Panc1 (cell line): ENCODE measurements around the gene PTPRK. TPM values are rescaled to one million over a fixed set of nuclear protein-coding genes. Genes with fewer than 3 reads are reported as not detected.

Experiments
- ATAC-seq: fragments of 200-7000 bp; cut with Tn5 transposase; 2 replicates; pipeline ENCODE4 v1.9.1; 2020; ENCODE audit warnings: mild to moderate bottlenecking, moderate library complexity
- BruUV-seq: library from RNA; stranded (reverse); fragments of 400-500 nt; replicated peaks from 2 replicates; lab custom pipeline; 2021; lab: Mats Ljungman, UMichigan
- CTCF ChIA-PET: fragments of 300-600 bp; sonication (Branson Sonifier 250); formaldehyde crosslinking; loops from one replicate; lab custom pipeline; 2022; ENCODE audit warnings: antibody characterized with exemption; lab: Charles Lee
- POLR2A ChIA-PET: fragments of 300-600 bp; sonication (Branson Sonifier 250); formaldehyde crosslinking; loops from one replicate; lab custom pipeline; 2022; ENCODE audit warnings: antibody characterized with exemption; lab: Charles Lee
- DNase-seq: peaks from one replicate; pipeline ENCODE4 v3.0.0-alpha.2; 2010; ENCODE audit warnings: low read depth, low spot score
- H3K27ac ChIP-seq: 2 replicates; pipeline ENCODE4 v1.5.1; 2011; ENCODE audit warnings: mild to moderate bottlenecking, low read length, inconsistent platforms
- H3K27me3 ChIP-seq: fragments of 200-500 bp; sonication (Bioruptor generic); 2 replicates; pipeline ENCODE4 v1.6.0; 2014; ENCODE audit warnings: low read length, inconsistent platforms; ENCODE audit not compliant: control insufficient read depth, insufficient read depth
- H3K36me3 ChIP-seq: fragments of 200-500 bp; sonication (Bioruptor generic); 2 replicates; pipeline ENCODE4 v1.5.1; 2014; ENCODE audit warnings: inconsistent platforms, mild to moderate bottlenecking, low read length, moderate library complexity; ENCODE audit not compliant: control insufficient read depth, insufficient read depth
- H3K4me1 ChIP-seq: 2 replicates; pipeline ENCODE4 v1.5.1; 2011; ENCODE audit warnings: inconsistent platforms, mild to moderate bottlenecking, low read length, moderate library complexity; ENCODE audit not compliant: control insufficient read depth, insufficient read depth
- H3K4me3 ChIP-seq, 2 experiments: 2 replicates each; pipeline ENCODE4 v1.5.1; 2011 to 2012; ENCODE audit warnings: low read depth in 2 of 2, low read length in 2 of 2, mild to moderate bottlenecking in 2 of 2, inconsistent platforms in 1 of 2, moderate library complexity in 1 of 2
- H3K9me3 ChIP-seq: fragments of 200-500 bp; sonication (Bioruptor generic); 2 replicates; pipeline ENCODE4 v1.5.1; 2014; ENCODE audit warnings: low read depth, mild to moderate bottlenecking, inconsistent platforms, low read length, moderate library complexity; ENCODE audit not compliant: control insufficient read depth, insufficient read depth
- POLR2AphosphoS5 ChIP-seq: IDR thresholded peaks from 2 replicates; pipeline ENCODE4 v1.6.1; 2012; ENCODE audit warnings: mild to moderate bottlenecking, low read depth, low read length, moderate library complexity
- SIN3A ChIP-seq: IDR thresholded peaks from 2 replicates; pipeline ENCODE4 v1.6.1; 2012; ENCODE audit warnings: low read depth, mild to moderate bottlenecking, low read length, moderate library complexity, borderline replicate concordance; ENCODE audit not compliant: insufficient read depth
- TCF7L2 ChIP-seq: IDR thresholded peaks from 2 replicates; pipeline ENCODE4 v1.6.1; 2011; ENCODE audit warnings: mild to moderate bottlenecking, low read depth, low read length, inconsistent platforms
- in situ Hi-C: cut with HindIII; loops from 2 replicates; pipeline ENCODE4 v1.10.0; 2016; ENCODE audit warnings: low sequenced_read_pairs, low pct_unique_long_range_greater_than_20kb
- intact Hi-C: fragments of 100-400 bp; cut with micrococcal nuclease; formaldehyde crosslinking; loops from one replicate; pipeline ENCODE4 v1.10.0; 2022; ENCODE audit not compliant: unreplicated experiment
- total RNA-seq: library from RNA; stranded (reverse); gene quantifications from one replicate; pipeline ENCODE4 v1.2.1, GENCODE V29; 2021; ENCODE audit not compliant: unreplicated experiment
- TF ChIP-seq, protein P1 (sequence below): fragments of 450-650 bp; IDR thresholded peaks from 2 replicates; pipeline ENCODE4 v1.5.1; 2017; ENCODE audit warnings: mild to moderate bottlenecking
- TF ChIP-seq, protein P2 (sequence below), 2 experiments: IDR thresholded peaks; 2 replicates each; pipeline ENCODE4 v1.6.1; 2011 to 2012; ENCODE audit warnings: low read depth in 2 of 2, control low read depth in 1 of 2, low read length in 1 of 2, mild to moderate bottlenecking in 1 of 2, moderate library complexity in 1 of 2; ENCODE audit not compliant: insufficient read depth in 1 of 2

Gene PTPRK
- total RNA-seq, 1 experiment from 2014 or later, result 61.8 TPM

DNA sequence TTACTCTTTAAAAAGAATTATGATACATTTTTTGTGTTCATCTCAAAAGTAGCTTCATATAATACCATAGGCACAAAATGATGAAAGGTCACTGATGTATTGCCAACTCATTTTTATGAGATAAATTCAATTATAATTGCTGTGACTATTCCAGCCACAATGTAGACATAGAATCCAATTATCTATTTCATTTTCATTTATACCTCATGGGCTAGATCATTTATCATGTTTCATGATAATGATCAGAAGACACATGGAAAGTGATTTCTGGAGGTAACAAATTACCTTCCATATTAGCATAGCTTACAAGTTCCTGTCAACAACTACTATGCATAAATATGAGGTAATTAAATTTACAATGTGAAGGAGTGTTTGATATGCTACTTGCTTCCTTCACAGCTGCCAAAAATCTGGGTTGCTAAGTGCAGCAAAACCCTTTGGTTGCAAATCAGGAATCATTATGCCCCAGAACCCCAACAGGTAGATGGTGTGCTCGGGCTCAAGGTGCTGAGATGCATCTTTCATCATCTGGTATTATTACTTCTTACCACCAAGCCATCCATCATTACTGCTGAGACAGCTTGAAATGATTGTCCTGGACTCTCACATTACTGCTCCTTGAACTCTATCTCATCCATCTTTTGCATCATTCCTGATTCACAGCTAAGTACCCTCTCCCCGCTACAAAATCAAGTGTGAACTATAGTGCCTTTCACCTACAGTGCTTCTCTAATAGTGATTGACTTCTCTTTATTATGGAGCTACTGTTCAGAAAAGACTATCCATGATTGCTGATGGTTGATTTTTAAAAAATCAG is 313.6 kb downstream of the PTPRK start:
- in situ Hi-C loops, result no loop called here
- Histone ChIP-seq H3K27ac (no peak overlapping the region), H3K4me1 (peaks cover 5% of the 10 kb centered on the region), H3K4me3 (no peak overlapping the region), H3K36me3 (no peaks in the 10 kb centered on the region), H3K27me3 (no peaks in the 10 kb centered on the region), H3K9me3 (no peaks in the 10 kb centered on the region)
- no TSS peak for BruUV-seq
- TF ChIP-seq SIN3A, result no peak
- TF ChIP-seq, protein P1, sequence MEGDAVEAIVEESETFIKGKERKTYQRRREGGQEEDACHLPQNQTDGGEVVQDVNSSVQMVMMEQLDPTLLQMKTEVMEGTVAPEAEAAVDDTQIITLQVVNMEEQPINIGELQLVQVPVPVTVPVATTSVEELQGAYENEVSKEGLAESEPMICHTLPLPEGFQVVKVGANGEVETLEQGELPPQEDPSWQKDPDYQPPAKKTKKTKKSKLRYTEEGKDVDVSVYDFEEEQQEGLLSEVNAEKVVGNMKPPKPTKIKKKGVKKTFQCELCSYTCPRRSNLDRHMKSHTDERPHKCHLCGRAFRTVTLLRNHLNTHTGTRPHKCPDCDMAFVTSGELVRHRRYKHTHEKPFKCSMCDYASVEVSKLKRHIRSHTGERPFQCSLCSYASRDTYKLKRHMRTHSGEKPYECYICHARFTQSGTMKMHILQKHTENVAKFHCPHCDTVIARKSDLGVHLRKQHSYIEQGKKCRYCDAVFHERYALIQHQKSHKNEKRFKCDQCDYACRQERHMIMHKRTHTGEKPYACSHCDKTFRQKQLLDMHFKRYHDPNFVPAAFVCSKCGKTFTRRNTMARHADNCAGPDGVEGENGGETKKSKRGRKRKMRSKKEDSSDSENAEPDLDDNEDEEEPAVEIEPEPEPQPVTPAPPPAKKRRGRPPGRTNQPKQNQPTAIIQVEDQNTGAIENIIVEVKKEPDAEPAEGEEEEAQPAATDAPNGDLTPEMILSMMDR, result no peak
- no peak for TF ChIP-seq POLR2AphosphoS5
- TF ChIP-seq, protein P2, sequence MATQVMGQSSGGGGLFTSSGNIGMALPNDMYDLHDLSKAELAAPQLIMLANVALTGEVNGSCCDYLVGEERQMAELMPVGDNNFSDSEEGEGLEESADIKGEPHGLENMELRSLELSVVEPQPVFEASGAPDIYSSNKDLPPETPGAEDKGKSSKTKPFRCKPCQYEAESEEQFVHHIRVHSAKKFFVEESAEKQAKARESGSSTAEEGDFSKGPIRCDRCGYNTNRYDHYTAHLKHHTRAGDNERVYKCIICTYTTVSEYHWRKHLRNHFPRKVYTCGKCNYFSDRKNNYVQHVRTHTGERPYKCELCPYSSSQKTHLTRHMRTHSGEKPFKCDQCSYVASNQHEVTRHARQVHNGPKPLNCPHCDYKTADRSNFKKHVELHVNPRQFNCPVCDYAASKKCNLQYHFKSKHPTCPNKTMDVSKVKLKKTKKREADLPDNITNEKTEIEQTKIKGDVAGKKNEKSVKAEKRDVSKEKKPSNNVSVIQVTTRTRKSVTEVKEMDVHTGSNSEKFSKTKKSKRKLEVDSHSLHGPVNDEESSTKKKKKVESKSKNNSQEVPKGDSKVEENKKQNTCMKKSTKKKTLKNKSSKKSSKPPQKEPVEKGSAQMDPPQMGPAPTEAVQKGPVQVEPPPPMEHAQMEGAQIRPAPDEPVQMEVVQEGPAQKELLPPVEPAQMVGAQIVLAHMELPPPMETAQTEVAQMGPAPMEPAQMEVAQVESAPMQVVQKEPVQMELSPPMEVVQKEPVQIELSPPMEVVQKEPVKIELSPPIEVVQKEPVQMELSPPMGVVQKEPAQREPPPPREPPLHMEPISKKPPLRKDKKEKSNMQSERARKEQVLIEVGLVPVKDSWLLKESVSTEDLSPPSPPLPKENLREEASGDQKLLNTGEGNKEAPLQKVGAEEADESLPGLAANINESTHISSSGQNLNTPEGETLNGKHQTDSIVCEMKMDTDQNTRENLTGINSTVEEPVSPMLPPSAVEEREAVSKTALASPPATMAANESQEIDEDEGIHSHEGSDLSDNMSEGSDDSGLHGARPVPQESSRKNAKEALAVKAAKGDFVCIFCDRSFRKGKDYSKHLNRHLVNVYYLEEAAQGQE (IDR thresholded peaks at IDR 0.05; ENCODE audit: insufficient read depth in 1 of 2, low read depth in 2 of 2, low read length in 1 of 2), result no peak
- no peak for TF ChIP-seq TCF7L2
- intact Hi-C loops, result no loop called here
- ATAC-seq, result no peak
- ChIA-PET POLR2A (no interaction called here), CTCF (no interaction called here)
- DNase-seq, result no peak

DNA sequence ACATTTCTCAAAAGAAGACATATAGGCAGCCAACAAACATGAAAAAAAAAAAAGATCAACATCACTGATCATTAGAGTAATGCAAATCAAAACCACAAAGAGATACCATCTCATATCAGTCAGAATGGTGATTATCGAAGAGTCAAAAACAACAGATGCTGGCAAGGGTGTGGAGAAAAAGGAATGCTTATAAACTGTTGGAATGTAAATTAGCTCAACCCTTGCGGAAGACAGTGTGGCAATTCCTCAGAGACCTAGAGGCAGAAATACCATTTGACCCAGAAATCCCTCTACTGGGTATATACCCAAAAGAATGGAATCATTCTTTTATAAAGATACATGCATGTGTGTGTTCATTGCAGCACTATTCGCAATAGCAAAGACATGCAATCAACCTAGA is 315.8 kb downstream of the PTPRK start:
- DNase-seq (no peak), ATAC-seq (no peak)
- ChIA-PET CTCF (no interaction called here), POLR2A (no interaction called here)
- H3K4me1 ChIP-seq, result peaks cover 5% of the 10 kb centered on the region
- in situ Hi-C loops (no loop called here), intact Hi-C loops (no loop called here)
- H3K27me3 ChIP-seq, result no peaks in the 10 kb centered on the region
- no peak overlapping the region for H3K4me3 ChIP-seq
- no peaks in the 10 kb centered on the region for H3K9me3 ChIP-seq
- BruUV-seq, result no TSS peak
- TF ChIP-seq, protein P1, result no peak
- TF ChIP-seq, protein P2 (IDR thresholded peaks at IDR 0.05; ENCODE audit: insufficient read depth in 1 of 2, low read depth in 2 of 2, low read length in 1 of 2), result no peak
- no peak for TF ChIP-seq POLR2AphosphoS5
- TF ChIP-seq SIN3A, result no peak
- no peak for TF ChIP-seq TCF7L2
- no peaks in the 10 kb centered on the region for H3K36me3 ChIP-seq
- no peak overlapping the region for H3K27ac ChIP-seq
